Cardiac septum (tissue), 1 donor: Measurements from ENCODE around the gene ALDH3B2. TPM values are rescaled to one million over a fixed set of nuclear protein-coding genes. Genes with fewer than 3 reads are reported as not detected.
"Not testable (repeated sequence)": the region's sequence is repeated elsewhere in the genome, so short reads cannot be mapped to it uniquely, and the experiment has no call there.

Experiments used
- DNase-seq: peaks from one replicate; pipeline ENCODE4 v3.0.0-alpha.2; 2020; ENCODE audit warnings: low spot score
- intact Hi-C: fragments of 100-400 bp; cut with DNase I; formaldehyde crosslinking; loops from one replicate; pipeline ENCODE4 v1.14.0; 2022
- total RNA-seq: library from RNA; stranded (reverse); fragmentation: NEBNext Ultra II Directional; extraction: Animal tissue kit (Norgen Biotek cat#: 25700); gene quantifications from one replicate; pipeline ENCODE4 v1.2.1, GENCODE V29; 2021
- donor health status: DM: no; HTN: no; CAD: no.

Gene ALDH3B2
- total RNA-seq, 1 donor from 2014 or later: not detected

DNA sequence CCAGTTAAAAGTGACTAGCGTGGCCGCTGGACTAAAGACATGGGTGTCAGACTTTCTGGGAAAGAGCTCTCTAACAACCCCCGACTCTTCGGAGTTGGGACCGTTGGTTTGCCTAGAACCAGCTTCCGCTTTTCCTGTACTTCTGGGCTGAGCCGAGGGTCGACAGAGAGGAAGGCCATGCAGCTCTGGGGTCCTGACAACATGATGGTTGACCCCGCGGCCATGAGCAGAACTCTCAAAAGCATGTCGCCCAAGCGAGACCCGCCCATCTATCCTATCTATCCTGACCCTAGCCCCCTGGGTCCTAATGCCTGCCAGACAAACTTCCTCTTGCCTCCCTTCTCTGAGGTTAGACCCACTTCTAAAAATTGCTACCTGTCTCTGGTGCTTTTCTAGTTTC is 53.8 kb downstream of the ALDH3B2 start:
- intact Hi-C loops, DNase-seq: not testable (repeated sequence)

DNA sequence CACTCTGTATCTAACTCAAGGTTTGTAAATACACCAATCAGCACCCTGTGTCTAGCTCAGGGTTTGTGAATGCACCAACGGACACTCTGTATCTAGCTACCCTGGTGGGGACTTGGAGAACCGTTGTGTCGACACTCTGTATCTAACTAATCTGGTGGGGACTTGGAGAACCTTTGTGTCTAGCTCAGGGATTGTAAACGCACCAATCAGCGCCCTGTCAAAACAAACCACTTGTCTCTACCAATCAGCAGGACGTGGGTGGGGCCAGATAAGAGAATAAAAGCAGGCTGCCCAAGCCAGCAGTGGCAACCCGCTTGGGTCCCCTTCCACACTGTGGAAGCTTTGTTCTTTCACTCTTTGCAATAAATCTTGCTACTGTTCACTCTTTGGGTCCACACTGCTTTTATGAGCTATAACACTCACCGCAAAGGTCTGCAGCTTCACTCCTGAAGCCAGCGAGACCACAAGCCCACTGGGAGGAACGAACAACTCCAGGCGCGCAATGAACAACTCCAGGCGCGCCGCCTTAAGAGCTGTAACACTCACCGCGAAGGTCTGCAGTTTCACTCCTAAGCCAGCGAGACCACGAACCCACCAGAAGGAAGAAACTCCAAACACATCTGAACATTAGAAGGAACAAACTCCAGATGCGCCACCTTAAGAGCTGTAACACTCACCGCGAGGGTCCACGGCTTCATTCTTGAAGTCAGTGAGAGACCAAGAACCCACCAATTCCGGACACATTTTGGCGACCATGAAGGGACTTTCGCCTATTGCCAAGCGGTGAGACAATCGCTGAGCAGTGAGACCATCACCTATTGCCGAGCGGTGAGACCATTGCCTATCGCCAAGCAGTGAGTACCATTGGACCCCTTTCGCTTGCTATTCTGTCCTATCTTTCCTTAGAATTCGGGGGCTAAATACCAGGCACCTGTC is 54.5 kb downstream of the ALDH3B2 start:
- intact Hi-C loops, DNase-seq: not testable (repeated sequence)

DNA sequence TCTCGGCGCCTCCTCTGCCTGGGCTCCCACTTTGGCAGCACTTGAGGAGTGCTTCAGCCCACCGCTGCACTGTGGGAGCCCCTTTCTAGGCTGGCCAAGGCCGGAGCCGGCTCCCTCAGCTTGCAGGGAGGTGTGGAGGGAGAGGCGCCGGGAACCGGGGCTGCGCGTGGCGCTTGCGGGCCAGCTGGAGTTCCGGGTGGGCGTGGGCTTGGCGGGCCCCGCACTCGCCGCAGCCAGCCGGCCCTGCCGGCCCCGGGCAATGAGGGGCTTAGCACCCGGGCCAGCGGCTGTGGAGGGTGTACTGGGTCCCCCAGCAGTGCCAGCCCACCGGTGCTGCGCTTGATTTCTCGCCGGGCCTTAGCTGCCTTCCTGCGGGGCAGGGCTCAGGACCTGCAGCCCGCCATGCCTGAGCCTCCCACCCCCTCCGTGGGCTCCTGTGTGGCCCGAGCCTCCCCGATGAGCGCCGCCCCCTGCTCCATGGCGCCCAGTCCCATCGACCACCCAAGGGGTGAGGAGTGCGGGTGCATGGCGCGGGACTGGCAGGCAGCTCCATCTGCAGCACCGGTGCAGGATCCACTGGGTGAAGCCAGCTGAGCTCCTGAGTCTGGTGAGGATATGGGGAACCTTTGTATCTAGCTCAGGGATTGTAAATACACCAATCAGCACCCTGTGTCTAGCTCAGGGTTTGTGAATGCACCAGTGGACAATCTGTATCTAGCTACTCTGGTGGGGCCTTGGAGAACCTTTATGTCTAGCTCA is 55.3 kb downstream of the ALDH3B2 start:
- DNase-seq, intact Hi-C loops: not testable (repeated sequence)

DNA sequence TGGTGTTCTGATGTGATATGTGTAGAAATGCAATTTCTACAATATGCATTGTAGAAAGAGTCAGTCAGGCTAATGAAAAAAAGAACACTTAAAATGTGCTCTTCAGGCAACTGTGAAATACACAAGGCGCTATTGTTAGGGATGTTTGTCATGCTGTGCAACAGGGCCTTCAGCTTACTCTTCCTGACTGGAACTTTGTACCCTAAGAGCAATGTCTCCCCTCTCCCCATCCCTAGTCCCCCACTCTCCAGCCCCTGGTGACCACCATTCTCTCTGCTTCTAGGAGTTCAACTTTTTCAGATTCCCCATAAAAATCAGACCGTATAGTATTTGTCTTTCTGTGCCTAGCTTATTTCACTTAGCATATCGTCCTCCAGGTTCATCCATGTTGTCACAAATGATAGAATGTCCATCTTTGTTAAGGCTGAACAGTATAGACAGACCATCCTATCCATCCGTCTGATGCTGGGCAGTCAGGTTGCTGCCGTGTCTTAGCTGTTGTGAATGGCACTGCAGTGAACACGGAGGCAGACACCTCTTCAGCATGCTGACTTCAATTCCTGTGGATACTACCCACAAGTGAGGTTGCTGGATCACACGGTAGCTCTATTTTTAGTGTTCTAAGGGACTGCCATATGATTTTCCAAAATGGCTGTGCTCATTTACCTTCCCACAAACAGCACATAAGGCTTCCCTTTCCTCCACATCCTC is 57.0 kb downstream of the ALDH3B2 start:
- DNase-seq: no peak
- intact Hi-C loops: no loop called here

DNA sequence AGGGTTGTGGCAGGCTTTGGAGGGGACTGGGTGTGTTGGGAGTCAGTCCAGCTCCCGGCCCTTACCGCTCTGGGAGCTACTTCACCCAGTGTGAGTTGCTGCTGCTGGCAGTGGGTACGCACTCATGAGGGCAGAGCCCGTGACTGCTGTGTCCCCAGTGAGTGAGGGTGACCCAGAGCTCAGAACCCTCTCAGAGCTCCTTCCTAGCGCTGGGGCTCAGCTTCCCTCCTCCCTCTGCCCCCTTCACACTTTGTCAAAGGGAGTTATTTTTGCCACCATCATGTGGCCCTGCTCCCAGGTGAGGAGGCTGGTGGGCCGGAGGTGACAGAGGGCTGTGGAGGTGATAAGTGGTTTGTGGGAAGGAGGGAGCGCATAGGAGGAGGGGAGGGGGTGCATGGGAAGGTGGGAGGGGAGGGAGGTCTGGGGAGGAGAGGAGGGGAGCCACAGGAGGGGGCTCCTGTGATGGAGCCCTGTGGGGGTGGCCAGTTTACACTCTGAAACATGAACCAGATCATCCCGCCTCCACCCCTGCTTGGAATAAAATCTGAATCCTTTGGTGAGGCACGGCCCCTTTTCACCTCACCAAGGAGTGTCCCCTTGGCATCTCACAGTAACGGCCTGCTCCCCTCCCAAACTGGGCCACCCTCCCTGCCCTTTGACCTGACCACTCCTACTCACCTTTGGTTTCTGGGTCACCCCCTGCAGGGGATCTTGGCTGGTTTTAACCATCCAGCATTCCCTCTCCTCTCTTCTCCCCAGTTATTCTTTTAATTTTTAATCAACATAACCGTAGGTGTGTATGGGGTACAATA is 57.8 kb downstream of the ALDH3B2 start:
- intact Hi-C loops: no loop called here
- no peak for DNase-seq

DNA sequence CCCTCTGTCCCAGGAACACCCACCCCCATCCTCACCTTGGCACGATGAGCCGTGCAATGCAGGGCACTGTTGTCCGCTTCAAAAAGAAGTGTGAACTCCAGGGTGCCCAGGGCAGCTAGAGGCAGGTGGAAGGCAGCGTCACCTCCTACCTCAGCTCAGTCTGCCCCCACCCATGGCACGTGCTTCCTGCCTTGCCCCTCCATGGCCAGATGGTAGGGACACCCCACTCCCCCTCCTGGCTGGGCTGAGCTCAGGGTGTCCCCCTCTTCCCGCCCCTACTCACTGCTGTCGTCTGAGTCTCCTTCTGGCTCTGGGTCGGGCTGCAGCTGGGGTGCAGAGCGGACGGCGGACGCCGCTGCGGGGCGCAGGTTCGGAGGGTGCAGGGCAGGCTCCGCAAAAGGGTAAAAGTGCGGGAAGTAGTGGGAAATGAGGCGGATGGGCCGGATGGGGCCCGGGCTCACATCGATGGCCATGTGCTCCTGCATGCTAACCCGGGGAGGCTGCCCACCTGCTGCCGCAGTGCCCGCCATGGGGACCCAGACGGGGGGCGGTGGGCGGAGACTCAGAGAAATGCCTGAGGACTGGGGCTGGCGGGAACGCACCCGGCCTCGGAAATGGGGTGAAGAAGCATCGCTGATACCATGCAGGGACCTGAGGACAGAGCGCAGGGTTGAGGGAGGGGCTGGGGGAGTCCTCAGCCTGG is 58.5 kb downstream of the ALDH3B2 start:
- intact Hi-C loops: no loop called here
- DNase-seq: no peak

DNA sequence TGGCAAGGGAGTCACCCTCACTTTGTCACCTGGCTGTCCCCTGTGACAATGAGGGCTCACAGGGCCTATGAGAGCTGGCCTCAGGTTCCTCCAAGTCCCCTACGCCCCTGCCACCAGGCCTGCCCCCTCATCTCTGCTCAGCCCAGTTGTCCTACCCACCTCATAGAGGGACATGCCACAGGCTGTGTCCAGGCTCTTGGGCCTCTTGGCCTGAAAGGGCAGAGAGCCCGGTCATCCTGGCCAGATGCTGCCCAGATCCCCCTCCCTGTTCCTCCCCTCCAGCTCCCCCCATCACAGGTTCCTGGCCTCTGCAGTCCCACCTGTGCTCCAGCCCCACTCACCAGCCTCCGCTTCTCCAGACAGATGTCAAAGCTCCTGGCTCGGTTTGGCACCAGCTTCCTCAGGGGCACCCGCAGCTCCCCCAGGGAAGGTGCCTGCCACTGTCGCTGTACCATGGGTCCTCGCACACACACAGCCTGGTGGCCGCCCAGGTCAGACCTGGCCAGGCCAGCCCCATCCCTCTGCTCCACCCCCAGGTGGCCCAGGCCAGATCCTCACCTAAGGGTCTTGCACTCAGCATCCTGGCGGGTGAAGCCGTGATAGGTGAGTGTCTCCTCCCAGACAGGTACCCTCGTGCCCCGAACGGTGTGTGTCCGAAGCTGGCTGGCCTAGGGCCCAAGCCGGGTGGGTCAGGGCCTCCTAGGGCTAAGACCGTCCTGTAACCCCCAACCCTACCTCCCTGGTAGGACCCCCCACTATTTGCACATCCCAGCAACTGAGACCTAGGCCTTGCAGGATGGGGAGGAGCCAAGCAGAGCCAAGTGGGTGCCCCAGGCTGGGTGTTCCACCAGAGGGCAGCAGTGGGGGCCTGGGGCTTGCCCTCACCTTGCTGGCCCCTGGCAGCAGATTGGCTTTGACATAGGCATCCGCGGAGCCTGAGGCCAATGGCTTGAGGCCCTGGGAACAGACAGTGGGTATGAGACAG is 59.4 kb downstream of the ALDH3B2 start:
- DNase-seq: no peak
- intact Hi-C loops: no loop called here

DNA sequence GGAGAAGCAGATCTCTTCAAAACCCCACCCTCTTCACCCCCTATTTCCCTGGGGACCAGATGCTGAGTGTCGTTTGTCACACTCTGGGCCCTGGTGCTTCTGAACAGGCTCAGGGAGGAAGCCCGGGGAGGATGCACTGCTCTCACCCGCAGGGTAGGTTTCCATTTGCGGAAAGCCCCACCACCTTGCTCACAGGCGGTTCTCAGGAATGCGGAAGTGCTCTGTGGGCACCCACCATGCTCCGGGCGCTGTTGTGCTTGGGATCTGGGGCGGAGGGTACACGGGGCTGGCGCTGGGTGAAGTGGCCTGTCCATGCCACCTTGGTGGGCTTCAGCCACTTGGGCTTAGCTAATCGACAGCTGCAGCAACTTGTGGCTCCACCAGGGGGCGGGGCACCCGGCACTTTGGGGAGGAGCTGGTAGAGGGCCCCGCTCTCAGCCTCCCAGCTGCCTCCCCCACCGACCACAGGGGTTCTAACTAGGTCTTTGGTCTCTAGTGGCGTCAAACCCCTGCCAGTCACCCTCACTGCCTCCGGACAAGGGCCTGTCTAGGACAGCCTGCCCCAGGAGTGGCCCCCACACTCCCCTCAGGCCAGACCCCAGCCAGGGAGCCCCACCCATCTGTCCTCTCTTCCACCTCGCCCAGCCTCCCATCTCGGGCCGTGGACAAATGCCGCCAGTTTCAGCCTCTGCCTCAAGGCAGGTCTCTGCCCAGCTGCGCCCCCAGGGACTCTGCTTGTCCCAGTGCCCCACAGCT is 60.3 kb downstream of the ALDH3B2 start:
- intact Hi-C loops: no loop called here
- no peak for DNase-seq

DNA sequence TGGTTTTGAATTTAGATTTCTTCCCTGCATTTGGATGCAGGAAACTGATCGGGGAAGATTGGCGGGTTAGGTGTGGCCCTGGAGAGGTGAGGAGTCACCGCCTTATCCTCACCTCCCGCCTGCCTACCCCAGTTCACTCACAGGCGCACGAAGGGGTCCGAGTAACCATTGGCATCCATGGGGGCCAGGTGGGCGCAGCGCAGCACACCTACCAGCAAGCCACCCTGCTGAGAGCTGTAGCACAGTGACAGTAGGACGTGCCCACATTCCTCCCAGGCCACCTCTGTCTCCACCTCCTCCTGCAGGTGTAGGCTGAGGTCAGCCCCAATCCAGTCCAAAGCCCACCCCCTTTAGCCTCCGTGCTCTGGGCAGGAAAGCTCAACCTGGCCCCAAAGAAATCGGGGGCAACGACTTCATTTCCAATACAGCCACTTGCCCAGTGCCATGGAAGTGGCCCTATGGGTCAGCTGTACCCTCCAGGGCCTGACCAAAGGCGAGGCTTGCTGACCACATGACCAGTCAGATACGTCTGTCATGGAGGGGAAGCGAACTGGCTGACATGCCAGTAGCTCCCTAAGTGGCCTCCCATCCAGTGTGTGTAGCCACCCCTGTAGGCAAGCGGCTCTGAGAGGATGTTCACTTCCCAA is 61.0 kb downstream of the ALDH3B2 start:
- intact Hi-C loops: no loop called here
- DNase-seq: no peak

DNA sequence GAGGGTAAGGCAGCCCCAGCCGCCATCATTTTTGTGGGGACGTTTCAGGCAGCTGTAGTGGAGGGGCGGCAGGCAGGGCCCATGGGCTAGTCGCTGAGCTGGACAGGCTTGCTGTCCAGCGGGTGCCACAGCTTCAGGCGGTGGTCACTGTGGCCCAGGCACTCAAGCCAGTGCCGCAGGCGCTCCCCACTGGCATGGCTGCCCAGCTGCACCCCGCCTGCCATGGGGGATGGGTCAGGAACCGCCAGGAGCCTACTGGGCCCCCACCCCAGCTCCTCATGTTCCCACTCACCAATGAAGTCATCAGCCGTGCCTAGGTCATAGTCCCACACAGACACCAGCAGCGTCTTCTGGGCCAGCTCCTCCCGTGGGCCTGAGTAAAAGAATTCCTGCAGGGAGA is 61.7 kb downstream of the ALDH3B2 start:
- no peak for DNase-seq
- intact Hi-C loops: no loop called here

Other genes with a start within 250 kb of the ALDH3B2 start
- gene RPS6KB2, start 246.1 kb downstream of the ALDH3B2 start, total RNA-seq: 23.2 TPM
- gene PTPRCAP, start 236.9 kb downstream of the ALDH3B2 start, total RNA-seq: 0.40 TPM
- gene CORO1B, start 231.1 kb downstream of the ALDH3B2 start, total RNA-seq: 21.6 TPM
- gene GPR152, start 221.9 kb downstream of the ALDH3B2 start, total RNA-seq: not detected
- gene CABP4, start 219.3 kb downstream of the ALDH3B2 start, total RNA-seq: 0.11 TPM
- 76.1 TPM for gene TMEM134, start 205.4 kb downstream of the ALDH3B2 start, total RNA-seq
- gene AIP, start 191.6 kb downstream of the ALDH3B2 start, total RNA-seq: 43.6 TPM
- gene PITPNM1, start 169.3 kb downstream of the ALDH3B2 start, total RNA-seq: 40.0 TPM
- gene CDK2AP2, start 166.5 kb downstream of the ALDH3B2 start, total RNA-seq: 72.9 TPM
- gene CABP2, start 151.2 kb downstream of the ALDH3B2 start, total RNA-seq: not detected
- gene GSTP1, start 90.8 kb downstream of the ALDH3B2 start, total RNA-seq: 272 TPM
- gene NDUFV1, start 67.7 kb downstream of the ALDH3B2 start, total RNA-seq: 486 TPM
- 31.4 TPM for gene NUDT8, start 44.7 kb downstream of the ALDH3B2 start, total RNA-seq
- gene TBX10, start 34.9 kb downstream of the ALDH3B2 start, total RNA-seq: not detected
- not detected for gene ACY3, start 23.9 kb downstream of the ALDH3B2 start, total RNA-seq